AG04449 (cell line): Measurements from ENCODE around the gene TMEM123.

Experiments used
- CTCF ChIA-PET: fragments of 350-600 bp; formaldehyde crosslinking; extraction: SDS; loops from one replicate; lab custom pipeline; 2021; ENCODE audit warnings: antibody characterized with exemption; lab: Yijun Ruan, JAX
- POLR2A ChIA-PET: fragments of 400-600, 350-600 bp; formaldehyde crosslinking; extraction: SDS; loops from one replicate; lab custom pipeline; 2020; ENCODE audit warnings: antibody characterized with exemption, inconsistent platforms; lab: Yijun Ruan, JAX
- DNase-seq: peaks from one replicate; pipeline ENCODE4 v3.0.0-alpha.2; 2010; ENCODE audit warnings: low read depth, low spot score
- H3K4me3 ChIP-seq: 2 replicates; pipeline ENCODE4 v1.5.1; 2011; ENCODE audit warnings: low read depth, mild to moderate bottlenecking, control low read depth, low read length
- TF ChIP-seq, protein P1 (sequence below): IDR thresholded peaks from one replicate; pipeline ENCODE4 v1.5.1; 2011; ENCODE audit warnings: mild to moderate bottlenecking, moderate library complexity, low read length, control low read depth, inconsistent platforms; ENCODE audit not compliant: insufficient read depth; ENCODE audit errors: missing control alignments

The TMEM123 gene

DNA sequence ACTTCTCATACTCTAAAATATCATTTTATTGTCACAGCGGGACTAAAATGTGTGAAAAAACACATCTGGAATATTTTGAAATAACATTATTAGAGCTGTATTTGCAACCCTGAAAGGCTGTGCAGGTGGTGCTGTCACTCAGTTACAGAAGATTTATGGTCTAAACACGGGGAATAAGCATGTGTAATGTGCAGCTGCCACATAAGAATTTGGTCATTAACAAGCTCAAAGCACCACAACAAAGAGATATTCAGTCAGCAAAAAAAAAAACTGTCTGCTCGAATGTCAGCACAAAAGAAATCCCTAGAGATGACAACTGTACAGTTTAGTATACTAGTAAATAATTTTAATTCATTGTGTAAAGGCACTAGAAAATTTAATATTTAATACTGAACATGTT lies 31.3 kb downstream of the TMEM123 start:
- TF ChIP-seq, protein P1, sequence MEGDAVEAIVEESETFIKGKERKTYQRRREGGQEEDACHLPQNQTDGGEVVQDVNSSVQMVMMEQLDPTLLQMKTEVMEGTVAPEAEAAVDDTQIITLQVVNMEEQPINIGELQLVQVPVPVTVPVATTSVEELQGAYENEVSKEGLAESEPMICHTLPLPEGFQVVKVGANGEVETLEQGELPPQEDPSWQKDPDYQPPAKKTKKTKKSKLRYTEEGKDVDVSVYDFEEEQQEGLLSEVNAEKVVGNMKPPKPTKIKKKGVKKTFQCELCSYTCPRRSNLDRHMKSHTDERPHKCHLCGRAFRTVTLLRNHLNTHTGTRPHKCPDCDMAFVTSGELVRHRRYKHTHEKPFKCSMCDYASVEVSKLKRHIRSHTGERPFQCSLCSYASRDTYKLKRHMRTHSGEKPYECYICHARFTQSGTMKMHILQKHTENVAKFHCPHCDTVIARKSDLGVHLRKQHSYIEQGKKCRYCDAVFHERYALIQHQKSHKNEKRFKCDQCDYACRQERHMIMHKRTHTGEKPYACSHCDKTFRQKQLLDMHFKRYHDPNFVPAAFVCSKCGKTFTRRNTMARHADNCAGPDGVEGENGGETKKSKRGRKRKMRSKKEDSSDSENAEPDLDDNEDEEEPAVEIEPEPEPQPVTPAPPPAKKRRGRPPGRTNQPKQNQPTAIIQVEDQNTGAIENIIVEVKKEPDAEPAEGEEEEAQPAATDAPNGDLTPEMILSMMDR, result no peak
- no peak for DNase-seq
- ChIA-PET POLR2A (no interaction called here), CTCF (interaction anchor here (0.9 to 1.0 kb wide), 4 partner anchors 9 to 79 kb away, joined by 3 to 4 read pairs (median 3); no protein-coding TSS in a partner anchor)
- H3K4me3 ChIP-seq, result no peak overlapping the region

DNA sequence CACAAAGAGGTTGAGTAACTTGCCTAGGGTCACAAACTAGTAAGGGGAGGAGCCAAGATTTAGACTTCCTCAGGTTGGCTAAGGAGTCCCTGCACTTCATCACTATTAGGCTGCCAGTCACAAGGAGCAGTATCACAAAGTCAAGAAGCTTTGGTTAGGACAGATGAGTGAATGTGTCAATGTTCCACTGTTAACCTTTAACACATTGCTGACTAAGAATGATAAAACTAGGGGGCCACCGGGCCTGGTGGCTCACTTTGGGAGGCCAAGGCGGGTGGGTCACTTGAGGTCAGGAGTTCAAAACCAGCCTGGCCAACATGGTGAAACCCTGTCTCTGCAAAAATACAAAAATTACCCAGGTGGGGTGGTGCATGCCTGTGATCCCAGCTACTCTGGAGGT lies 32.0 kb downstream of the TMEM123 start:
- TF ChIP-seq, protein P1, result no peak
- H3K4me3 ChIP-seq, result no peak overlapping the region
- ChIA-PET CTCF (interaction anchor here (1.0 kb wide), 3 partner anchors 9 to 78 kb away, joined by 3 read pairs; no protein-coding TSS in a partner anchor), POLR2A (no interaction called here)
- no peak for DNase-seq

DNA sequence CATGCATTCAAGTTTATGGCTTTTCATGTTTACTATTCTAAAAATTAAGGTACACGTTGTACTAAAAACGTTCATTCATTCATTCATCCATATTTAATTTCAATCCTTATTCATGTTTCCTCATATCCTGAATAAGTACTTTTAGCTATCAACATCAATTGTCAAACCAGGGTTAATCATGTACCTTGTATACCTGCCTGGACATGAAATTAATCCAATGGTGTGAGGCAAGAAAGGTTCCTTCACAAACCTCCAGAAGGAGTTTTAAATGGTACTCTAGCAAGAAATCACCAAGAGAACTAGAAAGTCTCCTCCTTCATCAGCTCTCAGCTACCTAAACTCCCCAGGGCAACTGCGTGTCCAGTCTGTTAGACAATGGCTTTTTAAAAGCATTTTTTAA lies 33.4 kb downstream of the TMEM123 start:
- TF ChIP-seq, protein P1, result no peak
- ChIA-PET POLR2A (no interaction called here), CTCF (interaction anchor here (0.8 to 1.1 kb wide), 2 partner anchors 11 to 29 kb away, joined by 3 read pairs; no protein-coding TSS in a partner anchor)
- no peak for DNase-seq
- no peak overlapping the region for H3K4me3 ChIP-seq

DNA sequence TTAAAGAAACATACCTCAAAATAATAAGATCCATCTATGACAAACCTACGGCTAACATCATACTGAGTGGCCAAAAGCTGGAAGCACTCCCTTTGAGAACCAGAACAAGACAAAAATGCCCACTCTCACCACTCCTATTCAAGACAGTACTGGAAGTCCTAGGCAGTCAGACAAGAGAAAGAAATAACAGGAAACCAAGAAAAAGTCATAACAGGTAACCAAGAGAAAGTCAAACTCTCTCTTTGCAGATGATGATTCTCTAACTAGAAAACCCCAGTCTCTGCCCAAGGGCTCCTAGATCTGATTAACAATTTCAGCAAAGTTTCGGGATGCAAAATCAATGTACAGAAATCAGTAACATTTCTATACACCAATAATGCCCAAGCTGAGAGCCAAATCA lies 35.6 kb downstream of the TMEM123 start:
- CTCF ChIA-PET, result interaction anchor here (1.0 to 1.3 kb wide), 2 partner anchors 23 to 26 kb away, joined by 3 read pairs; no protein-coding TSS in a partner anchor
- TF ChIP-seq, protein P1, result no peak
- no peak overlapping the region for H3K4me3 ChIP-seq
- POLR2A ChIA-PET, result no interaction called here
- no peak for DNase-seq

DNA sequence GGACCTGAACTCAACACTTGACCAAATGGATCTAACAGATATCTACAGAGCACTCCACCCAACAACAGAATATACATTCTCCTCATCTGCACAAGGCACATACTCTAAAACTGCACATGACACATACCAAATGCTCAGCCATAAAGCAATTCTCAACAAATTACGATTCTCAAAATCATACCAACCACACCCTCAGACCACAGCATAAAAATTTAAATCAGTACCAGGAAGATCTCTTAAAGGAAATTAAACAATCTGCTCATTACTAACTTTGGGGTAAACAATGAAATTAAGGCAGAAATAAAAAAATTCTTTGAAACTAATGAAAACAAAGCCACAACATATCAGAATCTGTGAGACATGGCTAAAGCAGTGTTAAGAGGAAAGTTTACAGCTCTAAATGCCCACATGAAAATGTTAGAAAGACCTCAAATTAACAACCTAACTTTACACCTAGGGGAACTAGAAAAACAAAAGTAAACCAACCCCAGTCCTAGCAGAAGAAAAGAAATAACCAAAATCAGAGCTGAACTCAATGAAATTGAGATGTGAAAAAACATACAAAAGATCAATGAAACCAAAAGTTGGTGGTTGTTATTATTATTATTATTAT lies 37.2 kb downstream of the TMEM123 start:
- TF ChIP-seq, protein P1, result no peak
- no peak for DNase-seq
- ChIA-PET POLR2A (no interaction called here), CTCF (interaction anchor here (1.4 kb wide), 1 partner anchor 18 kb away, joined by 4 read pairs; no protein-coding TSS in a partner anchor)
- H3K4me3 ChIP-seq, result no peak overlapping the region

DNA sequence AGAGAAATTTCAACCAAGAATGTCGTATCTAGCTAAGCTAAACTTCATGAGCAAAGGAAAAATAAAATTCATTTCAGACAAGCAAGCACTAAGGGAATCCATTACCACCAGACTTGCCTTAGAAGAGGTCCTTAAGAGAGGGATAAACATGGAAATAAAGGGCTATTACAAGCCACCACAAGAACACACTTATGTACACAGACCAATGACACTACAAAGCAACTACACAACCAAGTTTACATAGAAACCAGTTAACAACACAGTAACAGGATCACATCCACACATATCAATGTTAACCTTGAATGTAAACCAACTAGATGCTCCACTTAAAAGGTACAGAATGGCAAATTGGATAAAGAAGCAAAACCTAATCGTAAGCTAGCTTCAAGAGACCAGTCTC lies 38.0 kb downstream of the TMEM123 start:
- CTCF ChIA-PET, result interaction anchor here (1.4 kb wide), 2 partner anchors 17 to 24 kb away, joined by 4 to 6 read pairs; no protein-coding TSS in a partner anchor

More for the DNA sequence above, 38.0 kb downstream of the TMEM123 start:
- no peak overlapping the region for H3K4me3 ChIP-seq
- TF ChIP-seq, protein P1, result no peak
- no peak for DNase-seq
- POLR2A ChIA-PET, result no interaction called here
